PC-3 (cell line): ENCODE measurements around the gene THBS2. TPM values are rescaled to one million over a fixed set of nuclear protein-coding genes. Genes with fewer than 3 reads are reported as not detected.

Experiments
- ATAC-seq: fragments of 200-7000 bp; cut with Tn5 transposase; 2 replicates; pipeline ENCODE4 v1.9.1; 2020; ENCODE audit warnings: mild to moderate bottlenecking, moderate library complexity
- BruUV-seq: library from RNA; stranded (reverse); fragments of 400-500 nt; replicated peaks from 2 replicates; lab custom pipeline; 2021; lab: Mats Ljungman, UMichigan
- CTCF ChIA-PET: fragments of 300-600 bp; sonication (Branson Sonifier 250); formaldehyde crosslinking; loops from one replicate; lab custom pipeline; 2022; ENCODE audit warnings: antibody characterized with exemption; lab: Charles Lee
- POLR2A ChIA-PET: fragments of 300-600 bp; sonication (Branson Sonifier 250); formaldehyde crosslinking; loops from one replicate; lab custom pipeline; 2022; ENCODE audit warnings: antibody characterized with exemption; ENCODE audit not compliant: unreplicated experiment; lab: Charles Lee
- DNase-seq: peaks from one replicate; pipeline ENCODE4 v3.0.0-alpha.2; 2015
- H2AFZ ChIP-seq: fragments of 300-600 bp; sonication (generic); 2 replicates; pipeline ENCODE4 v1.6.0; 2016; ENCODE audit warnings: antibody characterized with exemption, low read length
- H3F3A ChIP-seq: fragments of 300-600 bp; sonication (generic); one replicate; pipeline ENCODE4 v1.6.0; 2017; ENCODE audit warnings: antibody characterized with exemption, low read length, control low read depth, mild to moderate bottlenecking; ENCODE audit not compliant: unreplicated experiment
- H3K27ac ChIP-seq: fragments of 300-600 bp; sonication (generic); 2 replicates; pipeline ENCODE4 v1.5.1; 2016; ENCODE audit warnings: mild to moderate bottlenecking, low read length
- H3K27me3 ChIP-seq: fragments of 300-600 bp; sonication (generic); 2 replicates; pipeline ENCODE4 v1.6.1; 2016; ENCODE audit warnings: low read length, mixed read lengths
- H3K36me3 ChIP-seq: fragments of 300-600 bp; sonication (generic); 2 replicates; pipeline ENCODE4 v1.6.1; 2016; ENCODE audit warnings: low read depth, mixed run types, low read length, mixed read lengths
- H3K4me1 ChIP-seq: fragments of 300-600 bp; sonication (generic); 2 replicates; pipeline ENCODE4 v1.5.1; 2016; ENCODE audit warnings: low read length; ENCODE audit not compliant: insufficient read depth
- H3K4me2 ChIP-seq: fragments of 300-600 bp; sonication (generic); 2 replicates; pipeline ENCODE4 v1.6.0; 2016; ENCODE audit warnings: low read length
- H3K4me3 ChIP-seq: fragments of 300-600 bp; sonication (generic); 2 replicates; pipeline ENCODE4 v1.5.1; 2016; ENCODE audit warnings: mild to moderate bottlenecking, low read length, mixed read lengths
- H3K79me2 ChIP-seq: fragments of 300-600 bp; sonication (generic); 2 replicates; pipeline ENCODE4 v1.6.1; 2017; ENCODE audit warnings: low read length, mixed read lengths
- H3K9ac ChIP-seq: fragments of 300-600 bp; sonication (generic); 2 replicates; pipeline ENCODE4 v1.6.0; 2016; ENCODE audit warnings: mild to moderate bottlenecking, low read length
- H3K9me2 ChIP-seq: fragments of 300-600 bp; sonication (generic); replicated peaks from 2 replicates; pipeline ENCODE4 v1.6.1; 2016; ENCODE audit warnings: mixed run types, low read length, mixed read lengths
- H3K9me3 ChIP-seq: fragments of 300-600 bp; sonication (generic); 2 replicates; pipeline ENCODE4 v1.6.1; 2016; ENCODE audit warnings: low read length, mixed read lengths
- H4K20me1 ChIP-seq: fragments of 300-600 bp; sonication (generic); 2 replicates; pipeline ENCODE4 v1.6.1; 2016; ENCODE audit warnings: low read length, mixed read lengths
- CTCF ChIP-seq: fragments of 300-600 bp; sonication (generic); conservative IDR thresholded peaks from 2 replicates; pipeline ENCODE4 v1.5.1; 2017; ENCODE audit warnings: antibody characterized with exemption, low read depth, mild to moderate bottlenecking, low read length
- EZH2 ChIP-seq: fragments of 300-600 bp; sonication (generic); IDR thresholded peaks from one replicate; pipeline ENCODE4 v1.6.1; 2017; ENCODE audit warnings: antibody characterized with exemption, mild to moderate bottlenecking, low read length; ENCODE audit not compliant: unreplicated experiment
- EZH2phosphoT487 ChIP-seq: fragments of 300-600 bp; sonication (generic); IDR thresholded peaks from 2 replicates; pipeline ENCODE4 v1.6.1; 2018; ENCODE audit warnings: mild to moderate bottlenecking, antibody characterized with exemption, low read length, borderline replicate concordance
- intact Hi-C: fragments of 100-400 bp; cut with micrococcal nuclease; formaldehyde crosslinking; loops from 2 replicates; pipeline ENCODE4 v1.9.0; 2023
- total RNA-seq: library from RNA; depleted of rRNA; stranded (reverse); fragments of >200 nt; gene quantifications from 2 replicates; pipeline ENCODE4 v1.2.3, GENCODE V29; 2014

THBS2 gene
- total RNA-seq, 1 experiment from 2014 or later, result not detected

- no peak for TF ChIP-seq EZH2phosphoT487
- no peak for TF ChIP-seq CTCF
- TF ChIP-seq EZH2, result no peak
- Histone ChIP-seq H3K4me3 (no peak overlapping the region), H3K9ac (no peak overlapping the region), H3K79me2 (no peaks in the 10 kb centered on the region), H3K4me1 (peaks cover 14% of the 10 kb centered on the region; the same call in 1 of the 2 replicates), H4K20me1 (no peaks in the 10 kb centered on the region), H2AFZ (no peak overlapping the region), H3K9me3 (no peaks in the 10 kb centered on the region), H3K27me3 (no peaks in the 10 kb centered on the region), H3F3A (no peaks in the 10 kb centered on the region), H3K4me2 (no peak overlapping the region), H3K27ac (no peak overlapping the region), H3K9me2 (no peaks in the 10 kb centered on the region), H3K36me3 (no peaks in the 10 kb centered on the region)
- POLR2A ChIA-PET, result no interaction called here
- no peak for ATAC-seq
- DNase-seq, result no peak
- no TSS peak for BruUV-seq
- intact Hi-C loops, result no loop called here
- CTCF ChIA-PET, result no interaction called here
Observed at GRCh38 chr6:169291148-169291547, 37.5 kb upstream of the THBS2 start.

GRCh38 chr6:169289619-169290339, 36.1 kb upstream of the THBS2 start:
- no TSS peak for BruUV-seq
- H3K4me3 ChIP-seq, result no peak overlapping the region
- no peak for ATAC-seq
- H3K9me2 ChIP-seq, result no peaks in the 10 kb centered on the region
- no peak overlapping the region for H3K27ac ChIP-seq
- H3K27me3 ChIP-seq, result no peaks in the 10 kb centered on the region
- peaks cover 14% of the 10 kb centered on the region; the same call in 1 of the 2 replicates for H3K4me1 ChIP-seq
- H4K20me1 ChIP-seq, result no peaks in the 10 kb centered on the region
- no peaks in the 10 kb centered on the region for H3K36me3 ChIP-seq
- no peaks in the 10 kb centered on the region for H3F3A ChIP-seq
- TF ChIP-seq CTCF (no peak), EZH2 (no peak), EZH2phosphoT487 (no peak)
- no peak overlapping the region for H3K4me2 ChIP-seq
- H3K79me2 ChIP-seq, result no peaks in the 10 kb centered on the region
- intact Hi-C loops, result no loop called here
- H3K9ac ChIP-seq, result no peak overlapping the region
- peak; percentile 5 for DNase-seq
- CTCF ChIA-PET, result no interaction called here
- POLR2A ChIA-PET, result no interaction called here
- H3K9me3 ChIP-seq, result no peaks in the 10 kb centered on the region
- H2AFZ ChIP-seq, result no peak overlapping the region

GRCh38 chr6:169289257-169289618, 35.6 kb upstream of the THBS2 start:
- Histone ChIP-seq H3K27me3 (no peaks in the 10 kb centered on the region), H3K9ac (no peak overlapping the region), H3K27ac (no peak overlapping the region), H3K4me1 (peaks cover 14% of the 10 kb centered on the region; the same call in 1 of the 2 replicates), H3K79me2 (no peaks in the 10 kb centered on the region), H3K4me3 (no peak overlapping the region), H3K9me3 (no peaks in the 10 kb centered on the region), H4K20me1 (no peaks in the 10 kb centered on the region), H3K36me3 (no peaks in the 10 kb centered on the region), H3K4me2 (no peak overlapping the region), H3F3A (no peaks in the 10 kb centered on the region), H3K9me2 (no peaks in the 10 kb centered on the region), H2AFZ (no peak overlapping the region)
- no peak for ATAC-seq
- ChIA-PET POLR2A (no interaction called here), CTCF (no interaction called here)
- no peak for DNase-seq
- intact Hi-C loops, result no loop called here
- no TSS peak for BruUV-seq
- no peak for TF ChIP-seq EZH2
- TF ChIP-seq EZH2phosphoT487, result no peak
- no peak for TF ChIP-seq CTCF
